ENCODE results near the gene FRYL.

DNA sequence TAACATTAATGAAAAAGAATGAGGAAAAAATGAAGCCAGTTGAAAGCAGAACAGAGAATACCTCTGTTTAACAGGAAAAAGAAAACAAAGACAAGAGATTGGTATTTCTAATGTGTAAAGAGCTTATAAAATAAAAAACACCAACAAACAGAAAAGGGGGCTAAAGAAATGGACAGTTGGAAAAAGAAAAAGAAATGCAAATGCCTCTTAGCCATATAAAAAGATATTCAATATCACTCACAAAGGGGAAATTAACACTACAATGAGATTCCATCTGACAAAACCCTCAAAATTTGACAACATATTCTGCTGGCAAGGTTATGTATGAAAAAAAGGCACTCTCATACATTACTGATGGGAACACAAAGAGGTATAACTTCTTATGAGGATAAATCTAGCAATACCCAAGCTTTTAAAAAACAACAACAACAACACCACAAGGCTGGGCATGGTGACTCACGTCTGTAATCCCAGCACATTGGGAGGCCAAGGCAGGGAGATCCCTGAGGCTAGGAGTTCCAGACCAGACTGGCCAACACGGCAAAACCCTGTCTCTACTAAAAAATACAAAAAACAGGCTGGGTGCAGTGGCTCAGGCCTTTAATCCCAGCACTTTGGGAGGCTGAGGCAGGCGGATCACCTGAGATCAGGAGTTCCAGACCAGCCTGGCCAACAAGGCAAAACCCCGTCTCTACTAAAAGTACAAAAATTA lies 75.8 kb downstream of the FRYL start:
- TF ChIP-seq POLR2AphosphoS5 (IDR thresholded peaks at IDR 0.05; ENCODE audit: low read depth, low read length) (no peak), TAF1 (IDR thresholded peaks at IDR 0.05; ENCODE audit: borderline replicate concordance, insufficient read depth, low read length) (no peak), SIN3A (IDR thresholded peaks at IDR 0.05; ENCODE audit: borderline replicate concordance, insufficient read depth, low read length) (no peak)
